WTC11 (cell line): ENCODE measurements around the gene RASA1. TPM values are rescaled to one million over a fixed set of nuclear protein-coding genes. Genes with fewer than 3 reads are reported as not detected.
A peak's percentile ranks its signal among the peaks of the same experiment; 100 is the strongest.

Source experiments
- ATAC-seq: fragments of 200-7000 bp; cut with Tn5 transposase; 2 replicates; pipeline ENCODE4 v1.10.0; 2021; ENCODE audit warnings: mild to moderate bottlenecking, moderate library complexity
- CTCF ChIA-PET: fragments of 300-600 bp; sonication (Branson Sonifier 250); formaldehyde crosslinking; loops from one replicate; lab custom pipeline; 2021; ENCODE audit warnings: antibody characterized with exemption; lab: Charles Lee
- POLR2A ChIA-PET: fragments of 350-600 bp; sonication (Branson Sonifier 250); formaldehyde crosslinking; loops from one replicate; lab custom pipeline; 2021; ENCODE audit warnings: antibody characterized with exemption; lab: Charles Lee
- DNase-seq: peaks from one replicate; pipeline ENCODE4 v3.0.0; 2021; ENCODE audit warnings: low spot score
- H3K27ac Mint-ChIP-seq: 2 replicates; pipeline ENCODE4 v1.8.0; 2021; ENCODE audit warnings: mixed read lengths
- H3K27me3 Mint-ChIP-seq: 2 replicates; pipeline ENCODE4 v1.8.0; 2021; ENCODE audit warnings: low read depth, mild to moderate bottlenecking, moderate library complexity, mixed read lengths
- H3K36me3 Mint-ChIP-seq: 2 replicates; pipeline ENCODE4 v1.8.0; 2021; ENCODE audit warnings: mixed read lengths
- H3K4me1 Mint-ChIP-seq: 2 replicates; pipeline ENCODE4 v1.8.0; 2022; ENCODE audit warnings: mixed read lengths
- H3K4me3 Mint-ChIP-seq: 2 replicates; pipeline ENCODE4 v1.8.0; 2021; ENCODE audit warnings: mild to moderate bottlenecking, moderate library complexity, mixed read lengths
- H3K9me3 Mint-ChIP-seq: 2 replicates; pipeline ENCODE4 v1.8.0; 2021; ENCODE audit warnings: mixed read lengths
- CTCF ChIP-seq: fragments of 200-600 bp; IDR thresholded peaks from 2 replicates; pipeline ENCODE4 v1.8.0; 2022; ENCODE audit warnings: antibody characterized with exemption
- E2F1 ChIP-seq: sonication (generic); formaldehyde crosslinking; IDR thresholded peaks from 2 replicates; pipeline ENCODE4 v1.8.0; 2022; ENCODE audit warnings: mild to moderate bottlenecking, missing genetic modification reagents
- E2F5 ChIP-seq: sonication (generic); formaldehyde crosslinking; IDR thresholded peaks from 2 replicates; pipeline ENCODE4 v1.8.1; 2022; ENCODE audit warnings: mild to moderate bottlenecking, moderate library complexity, missing genetic modification reagents
- ELF4 ChIP-seq: sonication (generic); formaldehyde crosslinking; IDR thresholded peaks from 2 replicates; pipeline ENCODE4 v1.8.1; 2022; ENCODE audit warnings: low read depth, mild to moderate bottlenecking, moderate library complexity, missing genetic modification reagents
- FOXK1 ChIP-seq: sonication (generic); formaldehyde crosslinking; IDR thresholded peaks from 2 replicates; pipeline ENCODE4 v1.8.0; 2022; ENCODE audit warnings: mild to moderate bottlenecking, moderate library complexity, missing genetic modification reagents
- HMGXB4 ChIP-seq: sonication (generic); formaldehyde crosslinking; IDR thresholded peaks from 2 replicates; pipeline ENCODE4 v1.8.1; 2023; ENCODE audit warnings: mild to moderate bottlenecking, moderate library complexity, missing genetic modification reagents
- RORB ChIP-seq: fragments of 250-450 bp; sonication (Bioruptor Pico); IDR thresholded peaks from 2 replicates; pipeline ENCODE4 v1.9.0; 2021; ENCODE audit warnings: mild to moderate bottlenecking
- SMAD3 ChIP-seq: sonication (generic); formaldehyde crosslinking; IDR thresholded peaks from 2 replicates; pipeline ENCODE4 v1.8.0; 2022; ENCODE audit warnings: missing genetic modification reagents, mild to moderate bottlenecking, borderline replicate concordance
- SP1 ChIP-seq: sonication (generic); formaldehyde crosslinking; conservative IDR thresholded peaks from 2 replicates; pipeline ENCODE4 v1.8.1; 2022; ENCODE audit warnings: missing genetic modification reagents
- USF1 ChIP-seq: sonication (generic); formaldehyde crosslinking; IDR thresholded peaks from 2 replicates; pipeline ENCODE4 v1.8.0; 2022; ENCODE audit warnings: mild to moderate bottlenecking, missing genetic modification reagents
- ZNF121 ChIP-seq: sonication (generic); formaldehyde crosslinking; IDR thresholded peaks from 2 replicates; pipeline ENCODE4 v1.8.0; 2023; ENCODE audit warnings: missing genetic modification reagents
- ZNF219 ChIP-seq: sonication (generic); formaldehyde crosslinking; IDR thresholded peaks from 2 replicates; pipeline ENCODE4 v1.8.0; 2023; ENCODE audit warnings: missing genetic modification reagents, mild to moderate bottlenecking, borderline replicate concordance
- ZNF396 ChIP-seq: fragments of 250-450 bp; sonication (Bioruptor Pico); IDR thresholded peaks from 2 replicates; pipeline ENCODE4 v1.8.0; 2021; ENCODE audit warnings: mild to moderate bottlenecking, moderate library complexity, borderline replicate concordance
- ZNF423 ChIP-seq: fragments of 250-450 bp; sonication (Bioruptor Pico); IDR thresholded peaks from 2 replicates; pipeline ENCODE4 v2.1.2; 2022; ENCODE audit warnings: mild to moderate bottlenecking, moderate library complexity
- total RNA-seq: library from RNA; stranded (reverse); gene quantifications from 3 replicates; pipeline ENCODE4 v1.2.3, GENCODE V29; 2021

The RASA1 gene
- total RNA-seq, 1 experiment from 2014 or later, result 31.0 TPM

- Mint-ChIP-seq H3K27me3 (no peaks in the 10 kb centered on the region), H3K27ac (no peak overlapping the region)
- ChIA-PET POLR2A (no interaction called here), CTCF (no interaction called here)
- no peak for ATAC-seq
- TF ChIP-seq ZNF121 (CRISPR knock-in tag), result no peak
- TF ChIP-seq, all 79 proteins: peak for 0
- Mint-ChIP-seq H3K4me1 (peaks cover 6% of the 10 kb centered on the region; the same call in 1 of the 2 replicates), H3K4me3 (no peak overlapping the region), H3K9me3 (no peaks in the 10 kb centered on the region), H3K36me3 (no peaks in the 10 kb centered on the region)
- no peak for DNase-seq
Observed at GRCh38 chr5:87229780-87230179, 37.9 kb upstream of the RASA1 start.

GRCh38 chr5:87231037-87231808, 36.5 kb upstream of the RASA1 start:
- no peaks in the 10 kb centered on the region for H3K4me1 Mint-ChIP-seq

More at GRCh38 chr5:87231037-87231808, 36.5 kb upstream of the RASA1 start:
- Mint-ChIP-seq H3K9me3 (no peaks in the 10 kb centered on the region), H3K27me3 (no peaks in the 10 kb centered on the region), H3K27ac (no peak overlapping the region), H3K36me3 (no peaks in the 10 kb centered on the region), H3K4me3 (no peak overlapping the region)
- CTCF ChIA-PET, result no interaction called here
- DNase-seq, result no peak
- TF ChIP-seq CTCF (no peak), SP1 (no peak), ZNF219 (CRISPR knock-in tag) (no peak), USF1 (no peak), E2F5 (CRISPR knock-in tag) (no peak), ELF4 (CRISPR knock-in tag) (no peak), SMAD3 (no peak), HMGXB4 (no peak), RORB (no peak), E2F1 (CRISPR knock-in tag) (no peak), ZNF423 (no peak), ZNF396 (CRISPR knock-in tag) (no peak), FOXK1 (CRISPR knock-in tag) (no peak)
- ATAC-seq, result 0 out of 2 replicates have a peak, but pooled peaks have one; percentile 29
- POLR2A ChIA-PET, result no interaction called here
